Panc1 (cell line): ENCODE data around the gene LMCD1.

Experiments used
- CTCF ChIP-seq: fragments of 450-650 bp; IDR thresholded peaks from 2 replicates; pipeline ENCODE4 v1.5.1; 2017; ENCODE audit warnings: mild to moderate bottlenecking
- POLR2AphosphoS5 ChIP-seq: IDR thresholded peaks from 2 replicates; pipeline ENCODE4 v1.6.1; 2012; ENCODE audit warnings: mild to moderate bottlenecking, low read depth, low read length, moderate library complexity
- REST ChIP-seq, 2 experiments: IDR thresholded peaks; 2 replicates each; pipeline ENCODE4 v1.6.1; 2011 to 2012; ENCODE audit warnings: low read depth in 2 of 2, control low read depth in 1 of 2, low read length in 1 of 2, mild to moderate bottlenecking in 1 of 2, moderate library complexity in 1 of 2; ENCODE audit not compliant: insufficient read depth in 1 of 2
- TCF7L2 ChIP-seq: IDR thresholded peaks from 2 replicates; pipeline ENCODE4 v1.6.1; 2011; ENCODE audit warnings: mild to moderate bottlenecking, low read depth, low read length, inconsistent platforms

GRCh38 chr3:8529738-8530525 is 28.3 kb downstream of the LMCD1 start:
- TF ChIP-seq REST (IDR thresholded peaks at IDR 0.05; ENCODE audit: insufficient read depth in 1 of 2, low read depth in 2 of 2, low read length in 1 of 2) (no peak), CTCF (no peak), POLR2AphosphoS5 (no peak), TCF7L2 (no peak)
